ENCODE measurements around the gene LIN7C. TPM values are rescaled to one million over a fixed set of nuclear protein-coding genes. Genes with fewer than 3 reads are reported as not detected.

LIN7C gene
- total RNA-seq, 1 experiment from 2014 or later, result 26.6 TPM

- ATAC-seq (no peak), DNase-seq (no peak)
- Histone ChIP-seq H3F3A (ENCODE audit: low read length, unreplicated experiment) (no peaks in the 10 kb centered on the region), H3K27me3 (ENCODE audit: low read length) (no peaks in the 10 kb centered on the region), H4K20me1 (ENCODE audit: low read length) (no peaks in the 10 kb centered on the region), H3K36me3 (ENCODE audit: low read depth, low read length) (no peaks in the 10 kb centered on the region), H3K4me3 (ENCODE audit: low read length) (no peak overlapping the region), H3K4me2 (ENCODE audit: low read length) (no peak overlapping the region), H3K27ac (ENCODE audit: low read length) (no peak overlapping the region), H3K9me3 (ENCODE audit: low read length) (no peaks in the 10 kb centered on the region), H2AFZ (ENCODE audit: low read length) (no peak overlapping the region), H3K9ac (ENCODE audit: low read length) (no peak overlapping the region), H3K79me2 (ENCODE audit: low read length) (no peaks in the 10 kb centered on the region), H3K9me2 (replicated peaks; ENCODE audit: low read length) (no peaks in the 10 kb centered on the region), H3K4me1 (ENCODE audit: insufficient read depth, low read length) (no peaks in the 10 kb centered on the region)
- no peak for TF ChIP-seq CTCF (conservative IDR thresholded peaks at IDR 0.05; ENCODE audit: low read depth, low read length)
- no peak for TF ChIP-seq EZH2phosphoT487 (IDR thresholded peaks at IDR 0.05; ENCODE audit: borderline replicate concordance, low read length)
- no peak for TF ChIP-seq EZH2 (IDR thresholded peaks at IDR 0.05; ENCODE audit: low read length, unreplicated experiment)
- intact Hi-C loops (cut with micrococcal nuclease), result loop anchor here (10.0 kb wide), 1 partner anchor 146 kb away; no protein-coding TSS in a partner anchor
- ChIA-PET CTCF (no interaction called here), POLR2A (ENCODE audit: unreplicated experiment) (no interaction called here)
- BruUV-seq (replicated peaks), result no TSS peak
Observed at GRCh38 chr11:27528712-27529111, 22.1 kb upstream of the LIN7C start.

GRCh38 chr11:27526535-27526934 is 20.0 kb upstream of the LIN7C start:
- no peaks in the 10 kb centered on the region for H3F3A ChIP-seq (ENCODE audit: low read length, unreplicated experiment)
- H3K9ac ChIP-seq (ENCODE audit: low read length), result no peak overlapping the region
- no peaks in the 10 kb centered on the region for H3K27me3 ChIP-seq (ENCODE audit: low read length)
- POLR2A ChIA-PET (ENCODE audit: unreplicated experiment), result no interaction called here
- no peak overlapping the region for H3K4me2 ChIP-seq (ENCODE audit: low read length)
- no peaks in the 10 kb centered on the region for H3K79me2 ChIP-seq (ENCODE audit: low read length)
- BruUV-seq (replicated peaks), result no TSS peak
- H3K9me2 ChIP-seq (replicated peaks; ENCODE audit: low read length), result no peaks in the 10 kb centered on the region
- ATAC-seq (no peak), DNase-seq (no peak)
- H3K4me3 ChIP-seq (ENCODE audit: low read length), result no peak overlapping the region
- H2AFZ ChIP-seq (ENCODE audit: low read length), result no peak overlapping the region
- no peaks in the 10 kb centered on the region for H4K20me1 ChIP-seq (ENCODE audit: low read length)
- H3K4me1 ChIP-seq (ENCODE audit: insufficient read depth, low read length), result no peaks in the 10 kb centered on the region
- H3K27ac ChIP-seq (ENCODE audit: low read length), result no peak overlapping the region
- H3K36me3 ChIP-seq (ENCODE audit: low read depth, low read length), result no peaks in the 10 kb centered on the region
- no peaks in the 10 kb centered on the region for H3K9me3 ChIP-seq (ENCODE audit: low read length)
- CTCF ChIA-PET, result no interaction called here
- intact Hi-C loops (cut with micrococcal nuclease), result loop anchor here (10.0 kb wide), 1 partner anchor 148 kb away; no protein-coding TSS in a partner anchor
- no peak for TF ChIP-seq CTCF (conservative IDR thresholded peaks at IDR 0.05; ENCODE audit: low read depth, low read length)
- no peak for TF ChIP-seq EZH2 (IDR thresholded peaks at IDR 0.05; ENCODE audit: low read length, unreplicated experiment)
- no peak for TF ChIP-seq EZH2phosphoT487 (IDR thresholded peaks at IDR 0.05; ENCODE audit: borderline replicate concordance, low read length)

GRCh38 chr11:27525824-27526516 is 19.4 kb upstream of the LIN7C start:
- no peak overlapping the region for H3K4me3 ChIP-seq (ENCODE audit: low read length)
- H3K36me3 ChIP-seq (ENCODE audit: low read depth, low read length), result no peaks in the 10 kb centered on the region
- ChIA-PET CTCF (no interaction called here), POLR2A (ENCODE audit: unreplicated experiment) (no interaction called here)
- no peak overlapping the region for H3K27ac ChIP-seq (ENCODE audit: low read length)
- H3K9me3 ChIP-seq (ENCODE audit: low read length), result no peaks in the 10 kb centered on the region
- TF ChIP-seq EZH2 (IDR thresholded peaks at IDR 0.05; ENCODE audit: low read length, unreplicated experiment), result no peak
- no peaks in the 10 kb centered on the region for H3K27me3 ChIP-seq (ENCODE audit: low read length)
- no peak overlapping the region for H3K4me2 ChIP-seq (ENCODE audit: low read length)
- H3F3A ChIP-seq (ENCODE audit: low read length, unreplicated experiment), result no peaks in the 10 kb centered on the region
- DNase-seq, result no peak
- H3K4me1 ChIP-seq (ENCODE audit: insufficient read depth, low read length), result no peaks in the 10 kb centered on the region
- no peak for ATAC-seq
- no peaks in the 10 kb centered on the region for H3K79me2 ChIP-seq (ENCODE audit: low read length)
- H4K20me1 ChIP-seq (ENCODE audit: low read length), result no peaks in the 10 kb centered on the region
- H3K9ac ChIP-seq (ENCODE audit: low read length), result no peak overlapping the region
- H3K9me2 ChIP-seq (replicated peaks; ENCODE audit: low read length), result no peaks in the 10 kb centered on the region
- no TSS peak for BruUV-seq (replicated peaks)
- no peak overlapping the region for H2AFZ ChIP-seq (ENCODE audit: low read length)
- intact Hi-C loops (cut with micrococcal nuclease), result loop anchor here (10.0 kb wide), 1 partner anchor 149 kb away; no protein-coding TSS in a partner anchor
